T-helper 1 cell treated with Interleukin-12 subunit alpha and Interleukin-12 subunit beta and Interleukin-4 antibody, amounts not matched to agents 30 ng/mL and 1 ng/mL, for 36 hours (primary cell): ENCODE measurements around the gene LMBR1. TPM values are rescaled to one million over a fixed set of nuclear protein-coding genes. Genes with fewer than 3 reads are reported as not detected.
"Not testable (repeated sequence)": the region's sequence is repeated elsewhere in the genome, so short reads cannot be mapped to it uniquely, and the experiment has no call there.

Experiments used
- intact Hi-C: fragments of 100-400 bp; cut with micrococcal nuclease; formaldehyde crosslinking; loops from one replicate; pipeline ENCODE4 v1.15.1; 2024
- total RNA-seq: library from RNA; stranded (reverse); gene quantifications from 2 replicates; pipeline ENCODE4 v1.2.3, GENCODE V29; 2022

LMBR1 gene
- total RNA-seq, 1 donor from 2014 or later = 54.3 TPM

GRCh38 chr7:156907656-156908055 lies 14.7 kb upstream of the LMBR1 start:
- intact Hi-C loops = loop anchor here (2.0 kb wide), 2 partner anchors 13 to 15 kb away; no protein-coding TSS in a partner anchor

- intact Hi-C loops = no loop called here
Measured at GRCh38 chr7:156906200-156906649, 13.2 kb upstream of the LMBR1 start.

GRCh38 chr7:156903232-156903909 lies 10.4 kb upstream of the LMBR1 start:
- intact Hi-C loops = no loop called here

GRCh38 chr7:156900093-156900492 lies 7.1 kb upstream of the LMBR1 start:
- intact Hi-C loops = not testable (repeated sequence)

GRCh38 chr7:156898938-156899337 lies 6.0 kb upstream of the LMBR1 start:
- intact Hi-C loops = loop anchor here (10.0 kb wide), 1 partner anchor 1894 kb away; the partner anchor contains the start of gene PAXIP1

- intact Hi-C loops = loop anchor here (10.0 kb wide), 1 partner anchor 1893 kb away; the partner anchor contains the start of gene PAXIP1
Measured at GRCh38 chr7:156897673-156898072, 4.7 kb upstream of the LMBR1 start.

- intact Hi-C loops = loop anchor here (10.0 kb wide), 1 partner anchor 1892 kb away; the partner anchor contains the start of gene PAXIP1
Measured at GRCh38 chr7:156896388-156897022, 3.5 kb upstream of the LMBR1 start.

- intact Hi-C loops = loop anchor here (2.0 to 10.0 kb wide), 2 partner anchors 14 to 1890 kb away; partner anchors contain the start of gene PAXIP1
Measured at GRCh38 chr7:156895024-156895780, 2.2 kb upstream of the LMBR1 start.

GRCh38 chr7:156892081-156892800 lies 742 bp downstream of the LMBR1 start:
- intact Hi-C loops = loop anchor here (2.0 to 10.0 kb wide), 5 partner anchors 279 to 1887 kb away; partner anchors contain the start of gene PAXIP1

GRCh38 chr7:156889746-156890145 lies 3.2 kb downstream of the LMBR1 start:
- intact Hi-C loops = loop anchor here (10.0 kb wide), 1 partner anchor 1885 kb away; the partner anchor contains the start of gene PAXIP1

- intact Hi-C loops = no loop called here
Measured at GRCh38 chr7:156889089-156889488, 3.9 kb downstream of the LMBR1 start.

GRCh38 chr7:156886020-156886795 lies 6.8 kb downstream of the LMBR1 start:
- intact Hi-C loops = no loop called here

- intact Hi-C loops = no loop called here
Measured at GRCh38 chr7:156881679-156882078, 11.3 kb downstream of the LMBR1 start.

GRCh38 chr7:156875766-156876165 lies 17.2 kb downstream of the LMBR1 start:
- intact Hi-C loops = loop anchor here (1.0 to 5.0 kb wide), 2 partner anchors 18 to 233 kb away; partner anchors contain the start of genes LMBR1 and RNF32

GRCh38 chr7:156868363-156868762 lies 24.6 kb downstream of the LMBR1 start:
- intact Hi-C loops = not testable (repeated sequence)

- intact Hi-C loops = no loop called here
Measured at GRCh38 chr7:156865493-156865892, 27.5 kb downstream of the LMBR1 start.

GRCh38 chr7:156862022-156862421 lies 31.0 kb downstream of the LMBR1 start:
- intact Hi-C loops = not testable (repeated sequence)

GRCh38 chr7:156861212-156861611 lies 31.8 kb downstream of the LMBR1 start:
- intact Hi-C loops = no loop called here

GRCh38 chr7:156860099-156860498 lies 32.9 kb downstream of the LMBR1 start:
- intact Hi-C loops = not testable (repeated sequence)

GRCh38 chr7:156858523-156858922 lies 34.5 kb downstream of the LMBR1 start:
- intact Hi-C loops = no loop called here
